GM21717 (cell line): ENCODE results near the gene FGF10.

ENCODE experiments used
- ATAC-seq: cut with Tn5 transposase; IDR thresholded peaks from one replicate; pipeline ENCODE4 v1.9.1; 2021; ENCODE audit warnings: mild to moderate bottlenecking, moderate library complexity; ENCODE audit not compliant: unreplicated experiment

The FGF10 gene

DNA sequence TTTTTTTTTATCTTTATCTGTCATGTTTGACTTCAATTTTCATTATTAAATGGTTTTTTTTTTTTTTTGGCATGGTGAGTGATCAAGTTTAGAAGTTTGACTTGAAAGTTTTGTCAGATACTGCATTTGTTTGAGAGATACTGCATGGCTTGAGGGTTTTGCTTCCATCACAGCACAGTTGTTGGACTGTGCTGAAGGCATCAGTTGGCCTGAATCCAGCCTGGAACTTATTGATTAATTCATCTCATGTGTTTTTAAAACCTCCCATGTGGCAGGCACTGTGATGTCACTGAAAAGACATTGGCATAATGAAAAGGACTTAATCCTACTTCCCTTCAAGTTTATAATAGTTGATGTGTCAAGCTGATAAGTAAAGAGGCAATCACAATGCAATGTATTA, 128.4 kb downstream of the FGF10 start:
- ATAC-seq = no peak

GRCh38 chr5:44257653-44258365, 131.4 kb downstream of the FGF10 start:
- no peak for ATAC-seq

DNA sequence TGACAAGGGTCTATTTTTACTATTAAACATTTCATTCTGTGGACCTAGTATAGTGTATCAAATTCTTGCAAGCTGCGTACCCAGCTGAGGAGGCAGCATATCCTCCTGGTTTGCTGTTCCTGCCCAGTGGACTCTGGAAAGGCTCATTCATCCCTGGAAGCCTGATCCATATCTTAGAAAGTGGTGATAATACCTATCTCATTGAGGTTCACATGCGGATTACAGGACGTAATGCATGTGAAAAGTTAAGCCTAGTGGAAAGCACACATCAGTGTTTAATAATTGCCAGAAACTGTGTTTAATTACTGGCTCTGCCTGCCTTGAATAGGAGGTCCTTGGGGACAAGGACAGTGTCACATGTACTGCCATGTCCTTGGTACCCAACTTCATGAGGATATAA, 132.0 kb downstream of the FGF10 start:
- ATAC-seq = no peak
